GM12892 (cell line): ENCODE results near the gene CAMK2D.

ENCODE experiments used
- DNase-seq: peaks from one replicate; pipeline ENCODE4 v3.0.0; 2011; ENCODE audit not compliant: insufficient read length
- FAIRE-seq: peaks from 2 replicates; lab custom pipeline; 2011; peaks lifted over from hg19 to GRCh38; lab: Jason Lieb, UNC
- POLR2A ChIP-seq: IDR thresholded peaks from 2 replicates; pipeline ENCODE4 v1.6.1; 2011; ENCODE audit warnings: low read depth, low read length, control low read depth
- POLR2AphosphoS5 ChIP-seq: IDR thresholded peaks from 2 replicates; pipeline ENCODE4 v1.6.1; 2011; ENCODE audit warnings: low read depth, low read length, control low read depth
- TAF1 ChIP-seq: IDR thresholded peaks from 2 replicates; pipeline ENCODE4 v1.6.1; 2011; ENCODE audit warnings: low read depth, mild to moderate bottlenecking, control low read depth, low read length, borderline replicate concordance

The CAMK2D gene

DNA sequence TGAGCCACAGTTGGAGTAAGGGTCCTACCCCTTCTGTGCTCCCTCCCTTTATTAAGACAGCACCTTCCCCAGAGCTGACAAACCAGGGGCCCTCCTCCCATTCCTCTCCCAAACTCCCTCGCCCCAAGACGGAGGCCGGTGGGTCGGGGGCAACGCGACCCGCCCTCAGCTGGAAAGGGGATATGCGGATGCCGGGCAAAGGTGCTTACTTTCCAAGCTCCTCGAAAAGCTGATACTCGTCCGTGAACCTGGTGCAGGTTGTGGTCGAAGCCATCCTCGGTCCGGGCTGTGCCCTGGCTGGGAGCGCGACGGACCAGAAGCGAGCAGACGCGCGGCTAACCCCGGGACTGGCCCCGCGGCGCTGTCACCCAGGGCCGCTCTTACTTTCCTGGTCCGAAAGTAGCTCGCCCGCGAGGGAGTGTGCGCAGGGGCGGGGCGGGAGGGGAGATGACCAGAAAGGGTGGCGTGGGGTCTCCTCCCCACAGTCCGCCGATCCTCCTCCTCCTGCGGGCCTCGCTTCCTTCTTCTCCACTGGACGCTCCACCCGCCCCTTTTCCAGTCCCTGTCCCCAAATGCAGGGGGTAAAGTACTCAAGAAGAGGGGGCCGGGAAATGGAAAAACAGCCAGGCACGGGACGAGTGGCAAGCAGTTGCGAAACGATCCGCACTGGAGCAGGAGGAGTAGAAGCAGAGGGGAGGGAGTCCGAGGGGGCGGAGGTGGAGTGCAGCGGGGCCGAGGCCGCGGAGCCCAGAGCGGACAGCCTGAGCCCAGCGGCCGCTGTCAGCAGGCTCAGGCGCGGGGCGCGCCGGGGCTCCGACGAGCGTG, 531 bp downstream of the CAMK2D start:
- FAIRE-seq (no peak), DNase-seq (peak; percentile 27)
- no peak for TF ChIP-seq POLR2AphosphoS5
- peak; percentile 17; the same call in 1 of the 2 replicates for TF ChIP-seq TAF1
- 0 out of 2 replicates have a peak, but pooled peaks have one; percentile 6 for TF ChIP-seq POLR2A

- FAIRE-seq (peak; percentile 82), DNase-seq (no peak)
- TF ChIP-seq TAF1 (no peak), POLR2A (0 out of 2 replicates have a peak, but pooled peaks have one; percentile 3), POLR2AphosphoS5 (no peak)
Measured at GRCh38 chr4:113760094-113760794, 1.3 kb downstream of the CAMK2D start.

DNA sequence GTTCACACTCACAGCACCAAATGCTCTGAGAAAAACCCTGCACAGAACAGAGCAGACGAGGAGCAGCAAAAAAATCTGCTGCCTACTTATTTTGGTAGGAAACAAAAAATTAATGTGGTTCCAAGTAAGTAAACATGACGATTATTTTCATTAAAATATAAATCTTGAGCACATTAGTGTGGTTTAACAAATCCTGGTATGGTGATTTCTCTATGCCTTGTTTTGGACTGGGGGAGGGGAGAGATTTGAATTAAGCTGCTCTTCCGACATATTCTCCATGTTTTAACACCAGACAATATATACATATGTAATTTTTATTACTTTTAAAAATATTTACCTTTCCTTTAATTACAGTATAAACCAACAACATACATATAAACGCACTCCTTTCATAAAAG, 1.8 kb downstream of the CAMK2D start:
- no peak for TF ChIP-seq POLR2AphosphoS5
- no peak for TF ChIP-seq TAF1
- TF ChIP-seq POLR2A: no peak
- DNase-seq (no peak), FAIRE-seq (no peak)

GRCh38 chr4:113758372-113758771, 3.2 kb downstream of the CAMK2D start:
- no peak for DNase-seq
- FAIRE-seq: no peak
- TF ChIP-seq TAF1: no peak
- TF ChIP-seq POLR2AphosphoS5: no peak
- no peak for TF ChIP-seq POLR2A

DNA sequence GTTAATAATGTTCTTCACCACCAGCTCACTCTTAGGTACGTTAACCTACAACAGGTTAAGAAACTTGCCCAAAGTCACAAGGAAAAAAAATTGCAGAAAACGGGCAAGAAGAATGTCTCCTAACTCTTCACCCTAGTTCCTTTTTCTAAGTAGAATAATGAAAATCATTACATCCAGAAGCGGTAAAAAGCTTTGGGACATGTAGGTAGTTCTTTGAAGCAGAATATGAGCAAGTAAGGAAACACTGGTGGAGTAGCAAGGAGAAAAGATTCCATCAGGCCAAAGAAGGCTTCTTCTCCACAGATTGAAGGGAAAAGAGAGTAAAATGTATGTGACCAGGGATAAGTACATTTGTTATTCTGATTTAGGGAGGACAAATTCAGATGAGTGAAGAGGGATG, 4.1 kb downstream of the CAMK2D start:
- DNase-seq: no peak
- TF ChIP-seq TAF1: no peak
- TF ChIP-seq POLR2AphosphoS5: no peak
- no peak for TF ChIP-seq POLR2A
- FAIRE-seq: peak; percentile 9

DNA sequence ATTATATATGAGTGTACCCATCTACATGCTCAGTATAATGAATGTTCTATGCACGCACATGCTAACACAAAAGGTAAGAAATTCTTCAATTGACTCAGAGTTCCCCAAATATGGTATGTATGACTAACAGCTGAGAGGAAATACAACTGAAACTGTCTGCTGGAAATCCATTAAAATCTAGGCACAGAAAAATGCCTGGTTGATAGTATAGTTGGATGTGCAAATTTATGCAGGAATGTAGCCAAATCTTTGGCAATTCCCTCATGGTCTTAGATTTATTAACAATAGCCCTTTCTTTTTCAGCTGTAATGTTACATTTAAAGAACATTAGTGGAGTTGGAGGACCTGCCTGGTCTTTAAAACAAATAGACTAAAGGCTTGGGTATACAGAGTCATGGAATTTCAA, 5.5 kb downstream of the CAMK2D start:
- DNase-seq (no peak), FAIRE-seq (peak; percentile 33)
- no peak for TF ChIP-seq POLR2A
- TF ChIP-seq TAF1: no peak
- TF ChIP-seq POLR2AphosphoS5: no peak

DNA sequence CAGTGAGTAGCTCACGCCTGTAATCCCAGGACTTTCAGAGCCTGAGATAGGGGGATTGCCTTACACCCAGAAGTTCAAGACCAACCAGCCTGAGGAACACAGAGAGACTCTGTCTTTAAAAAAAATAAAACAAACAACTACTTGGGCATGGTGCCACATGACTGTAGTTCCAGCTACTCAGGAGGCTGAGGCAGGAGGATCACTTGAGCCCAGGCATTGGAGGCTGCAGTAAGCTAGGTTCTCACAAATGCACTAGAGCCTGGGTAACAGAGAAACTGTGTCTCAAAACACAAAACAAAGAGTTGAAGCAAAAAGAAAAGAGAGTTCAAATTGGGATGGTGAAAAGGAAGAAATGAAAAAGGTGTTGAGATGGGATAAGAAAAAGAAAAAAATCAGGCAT, 10.8 kb downstream of the CAMK2D start:
- no peak for DNase-seq
- TF ChIP-seq TAF1 (no peak), POLR2A (no peak), POLR2AphosphoS5 (no peak)
- no peak for FAIRE-seq

DNA sequence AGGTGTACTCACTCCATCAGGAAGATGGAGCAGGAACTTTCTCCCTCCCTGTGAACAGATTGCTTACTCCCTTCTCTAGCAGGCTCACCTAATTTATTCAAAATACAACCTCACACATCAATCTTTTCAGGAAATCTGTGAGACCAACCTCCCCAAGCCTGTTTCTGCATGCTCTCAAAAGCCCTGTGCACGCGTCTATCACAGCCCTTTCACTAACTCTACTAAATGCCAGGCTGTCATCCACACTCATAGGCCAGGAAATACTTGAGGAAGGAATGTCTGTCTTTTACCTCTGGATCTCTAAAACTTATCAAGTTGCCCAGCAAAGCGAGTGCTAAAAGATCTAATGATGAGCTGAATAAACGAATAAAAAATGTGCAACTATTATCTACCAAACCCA, 11.2 kb downstream of the CAMK2D start:
- no peak for FAIRE-seq
- TF ChIP-seq POLR2A (no peak), TAF1 (no peak), POLR2AphosphoS5 (no peak)

DNA sequence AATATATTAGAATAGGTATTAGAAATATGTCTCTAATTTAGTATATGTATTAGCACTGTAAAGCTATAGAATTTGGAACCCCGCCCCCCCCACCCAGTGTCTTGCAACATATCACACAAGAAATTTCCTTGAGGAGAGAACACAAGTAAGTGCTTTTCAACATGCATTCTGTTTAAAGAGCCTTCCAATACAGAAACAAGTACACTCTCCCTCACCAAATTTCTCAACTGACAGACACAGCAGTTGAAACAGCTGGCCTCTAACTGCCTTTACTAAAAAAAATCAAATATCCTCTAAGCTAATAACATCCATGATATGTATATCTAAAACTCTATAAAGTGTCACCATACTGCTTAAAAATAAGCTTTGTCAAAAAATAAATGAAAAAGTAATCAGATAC, 12.4 kb downstream of the CAMK2D start:
- TF ChIP-seq TAF1: no peak
- no peak for TF ChIP-seq POLR2AphosphoS5
- TF ChIP-seq POLR2A: no peak
- FAIRE-seq (no peak), DNase-seq (no peak)

More for the DNA sequence above, 11.2 kb downstream of the CAMK2D start:
- DNase-seq: no peak

- FAIRE-seq: no peak
- no peak for DNase-seq
- TF ChIP-seq POLR2A (no peak), TAF1 (no peak), POLR2AphosphoS5 (no peak)
Measured at GRCh38 chr4:113747949-113748348, 13.6 kb downstream of the CAMK2D start.

DNA sequence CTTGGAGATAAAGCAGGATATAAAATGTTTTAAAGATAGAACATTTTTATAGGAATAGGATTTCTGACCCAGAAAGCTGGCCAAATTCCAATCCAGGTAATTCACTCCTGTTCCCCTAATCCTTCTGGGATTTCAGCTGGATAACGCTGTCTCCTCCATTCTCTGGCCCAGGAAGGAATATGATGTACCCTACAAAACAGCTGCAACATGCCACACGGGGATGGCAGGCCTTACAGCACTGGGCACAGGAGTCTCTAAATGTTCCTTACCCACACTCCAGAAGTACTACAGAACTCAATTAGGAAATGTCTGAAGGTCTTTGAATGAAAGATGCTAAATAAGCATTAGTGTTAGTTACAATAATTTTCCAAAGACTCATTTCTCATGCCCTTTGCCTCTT, 15.8 kb downstream of the CAMK2D start:
- FAIRE-seq (no peak), DNase-seq (no peak)
- no peak for TF ChIP-seq POLR2AphosphoS5
- no peak for TF ChIP-seq TAF1
- no peak for TF ChIP-seq POLR2A

DNA sequence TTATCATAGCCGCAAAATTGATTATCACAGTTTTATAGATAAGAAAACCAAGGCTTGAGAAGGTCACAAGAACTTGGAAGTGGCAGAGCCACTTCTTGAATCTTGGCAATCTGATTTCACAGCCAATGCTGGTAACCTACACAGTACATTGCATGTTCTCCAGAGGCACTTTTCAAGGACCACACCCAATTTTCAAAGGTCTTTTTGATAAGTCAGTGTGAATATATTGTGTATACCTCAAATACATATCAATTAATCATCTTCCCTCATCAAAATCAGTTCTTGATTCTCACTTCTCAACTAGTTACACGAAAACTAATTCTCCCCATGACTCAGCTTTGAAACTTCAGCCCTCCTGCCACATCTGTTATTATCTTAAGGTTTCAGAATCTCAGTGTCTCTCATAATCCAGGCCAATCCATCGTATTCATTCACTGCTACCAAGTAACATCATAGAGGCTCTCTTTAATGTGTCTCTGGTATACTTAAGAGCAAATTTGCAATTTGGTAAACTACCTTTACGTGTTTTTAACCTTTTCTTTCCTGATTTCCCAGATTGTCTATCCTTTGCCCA, 16.8 kb downstream of the CAMK2D start:
- FAIRE-seq (peak; percentile 5), DNase-seq (no peak)
- TF ChIP-seq POLR2AphosphoS5 (no peak), POLR2A (no peak), TAF1 (no peak)
